ES-I3 (cell line): ENCODE data around the gene CCDC91.
"Not testable (repeated sequence)": the region's sequence is repeated elsewhere in the genome, so short reads cannot be mapped to it uniquely, and the experiment has no call there.

ENCODE experiments used
- H3K36me3 ChIP-seq: 2 replicates; pipeline ENCODE4 v1.6.1; 2013; ENCODE audit warnings: mild to moderate bottlenecking, low read length, control low read depth, moderate library complexity; ENCODE audit not compliant: insufficient read depth
- H3K4me1 ChIP-seq: 2 replicates; pipeline ENCODE4 v1.6.1; 2013; ENCODE audit warnings: mild to moderate bottlenecking, control low read depth, low read length; ENCODE audit not compliant: insufficient read depth
- H3K9ac ChIP-seq: 2 replicates; pipeline ENCODE4 v1.6.1; 2013; ENCODE audit warnings: low read depth, mild to moderate bottlenecking, low read length, moderate library complexity
- H3K9me3 ChIP-seq: 2 replicates; pipeline ENCODE4 v1.6.1; 2013; ENCODE audit warnings: mild to moderate bottlenecking, low read length, moderate library complexity; ENCODE audit not compliant: control insufficient read depth, insufficient read depth

CCDC91 gene

GRCh38 chr12:28313631-28314030 lies 123.4 kb downstream of the CCDC91 start:
- Histone ChIP-seq H3K36me3 (no peaks in the 10 kb centered on the region), H3K9ac (no peak overlapping the region), H3K4me1 (peaks cover 7% of the 10 kb centered on the region), H3K9me3 (no peaks in the 10 kb centered on the region; the same call in 1 of the 2 replicates)

- no peaks in the 10 kb centered on the region for H3K36me3 ChIP-seq
- no peak overlapping the region for H3K9ac ChIP-seq
- H3K4me1 ChIP-seq, result peaks cover 15% of the 10 kb centered on the region
- no peaks in the 10 kb centered on the region; the same call in 1 of the 2 replicates for H3K9me3 ChIP-seq
Observed at GRCh38 chr12:28316049-28316448, 125.8 kb downstream of the CCDC91 start.

GRCh38 chr12:28318273-28318672 lies 128.0 kb downstream of the CCDC91 start:
- Histone ChIP-seq H3K9me3 (no peaks in the 10 kb centered on the region; the same call in 1 of the 2 replicates), H3K9ac (no peak overlapping the region), H3K36me3 (no peaks in the 10 kb centered on the region), H3K4me1 (0 out of 2 replicates have a peak, but pooled peaks cover 9% of the 10 kb centered on the region)

GRCh38 chr12:28320353-28320752 lies 130.1 kb downstream of the CCDC91 start:
- Histone ChIP-seq H3K9me3 (no peaks in the 10 kb centered on the region), H3K9ac (no peak overlapping the region), H3K36me3 (no peaks in the 10 kb centered on the region), H3K4me1 (0 out of 2 replicates have a peak, but pooled peaks cover 9% of the 10 kb centered on the region)

- Histone ChIP-seq H3K9me3 (no peaks in the 10 kb centered on the region), H3K4me1 (no peaks in the 10 kb centered on the region), H3K36me3 (no peaks in the 10 kb centered on the region), H3K9ac (no peak overlapping the region)
Observed at GRCh38 chr12:28327722-28328121, 137.5 kb downstream of the CCDC91 start.

- no peaks in the 10 kb centered on the region for H3K36me3 ChIP-seq
- no peaks in the 10 kb centered on the region for H3K4me1 ChIP-seq
- no peaks in the 10 kb centered on the region for H3K9me3 ChIP-seq
- H3K9ac ChIP-seq, result no peak overlapping the region
Observed at GRCh38 chr12:28328967-28329366, 138.7 kb downstream of the CCDC91 start.

GRCh38 chr12:28329727-28330126 lies 139.5 kb downstream of the CCDC91 start:
- H3K9ac ChIP-seq, H3K36me3 ChIP-seq, H3K9me3 ChIP-seq, H3K4me1 ChIP-seq: not testable (repeated sequence)

- H3K9me3 ChIP-seq, H3K4me1 ChIP-seq, H3K36me3 ChIP-seq, H3K9ac ChIP-seq: not testable (repeated sequence)
Observed at GRCh38 chr12:28330232-28330631, 140.0 kb downstream of the CCDC91 start.

GRCh38 chr12:28331130-28331529 lies 140.9 kb downstream of the CCDC91 start:
- no peaks in the 10 kb centered on the region for H3K9me3 ChIP-seq
- no peaks in the 10 kb centered on the region for H3K4me1 ChIP-seq
- no peaks in the 10 kb centered on the region for H3K36me3 ChIP-seq
- no peak overlapping the region for H3K9ac ChIP-seq

- Histone ChIP-seq H3K9me3 (no peaks in the 10 kb centered on the region), H3K4me1 (no peaks in the 10 kb centered on the region), H3K9ac (no peak overlapping the region), H3K36me3 (no peaks in the 10 kb centered on the region)
Observed at GRCh38 chr12:28340261-28341045, 150.2 kb downstream of the CCDC91 start.

- H3K9me3 ChIP-seq, result no peaks in the 10 kb centered on the region
- H3K36me3 ChIP-seq, result no peaks in the 10 kb centered on the region
- no peak overlapping the region for H3K9ac ChIP-seq
- no peaks in the 10 kb centered on the region for H3K4me1 ChIP-seq
Observed at GRCh38 chr12:28343713-28344112, 153.5 kb downstream of the CCDC91 start.

GRCh38 chr12:28346567-28346966 lies 156.3 kb downstream of the CCDC91 start:
- Histone ChIP-seq H3K9ac (no peak overlapping the region), H3K36me3 (no peaks in the 10 kb centered on the region), H3K4me1 (no peaks in the 10 kb centered on the region), H3K9me3 (no peaks in the 10 kb centered on the region)

- Histone ChIP-seq H3K4me1 (no peaks in the 10 kb centered on the region), H3K9me3 (no peaks in the 10 kb centered on the region), H3K9ac (no peak overlapping the region), H3K36me3 (no peaks in the 10 kb centered on the region)
Observed at GRCh38 chr12:28349196-28349595, 158.9 kb downstream of the CCDC91 start.

- Histone ChIP-seq H3K4me1 (no peaks in the 10 kb centered on the region), H3K36me3 (no peaks in the 10 kb centered on the region), H3K9ac (no peak overlapping the region), H3K9me3 (no peaks in the 10 kb centered on the region)
Observed at GRCh38 chr12:28350502-28350901, 160.2 kb downstream of the CCDC91 start.

GRCh38 chr12:28351414-28351813 lies 161.2 kb downstream of the CCDC91 start:
- Histone ChIP-seq H3K9me3 (no peaks in the 10 kb centered on the region), H3K36me3 (no peaks in the 10 kb centered on the region), H3K4me1 (no peaks in the 10 kb centered on the region), H3K9ac (no peak overlapping the region)
